Measurements from ENCODE around the gene TEKTIP1.

The TEKTIP1 gene

DNA sequence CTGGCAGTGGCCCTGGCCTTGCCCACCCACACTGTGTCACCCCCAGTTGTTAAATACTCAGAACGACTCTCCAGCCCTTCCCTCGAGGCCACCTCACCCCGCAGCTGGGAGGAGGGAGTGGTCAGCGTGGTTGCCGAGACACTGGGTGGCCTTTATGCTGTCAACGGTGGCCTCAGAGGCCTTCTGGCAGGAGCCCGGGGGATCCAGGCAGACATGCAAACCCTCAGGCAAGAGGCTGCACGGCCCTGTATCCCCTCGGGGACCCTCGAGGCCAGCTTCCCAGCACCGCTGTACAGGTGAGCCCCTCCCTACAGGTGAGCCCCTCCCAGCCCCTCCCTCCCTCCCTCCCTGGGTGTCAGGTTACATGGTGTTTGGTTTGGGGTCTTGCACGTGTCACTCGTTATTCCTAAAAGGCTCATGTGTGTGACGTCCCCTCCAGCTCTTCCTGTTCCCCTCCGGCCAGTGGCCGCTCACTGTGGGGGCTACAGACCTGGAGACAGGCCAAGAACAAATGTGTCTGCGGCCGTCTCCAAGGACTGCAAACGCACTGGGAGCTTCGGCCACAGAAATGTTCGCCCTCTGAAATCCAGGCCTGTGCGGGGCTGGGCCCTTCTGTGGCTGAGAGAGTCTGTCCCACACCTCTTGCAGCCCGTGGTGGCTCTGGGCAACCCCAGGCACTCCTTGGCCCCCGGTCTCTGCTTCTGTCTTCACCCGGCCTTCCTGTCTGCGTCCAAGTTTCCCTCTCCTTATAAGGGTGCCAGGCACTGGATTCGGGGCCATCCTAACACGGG lies at the start of gene TEKTIP1:
Gene TEKTIP1, plus strand, starts transcription at position 210 of the 791 bp plus-strand sequence. Its CDS starts 4 bp downstream, at position 214.
- in situ Hi-C loops (cut with HindIII; ENCODE audit: low sequenced_read_pairs): no loop called here
- DNase-seq (ENCODE audit: low read depth, low spot score): no peak
- H3K4me3 ChIP-seq (ENCODE audit: low read depth, low read length): no peak within 1 kb of the TSS
- TF ChIP-seq, protein P1, sequence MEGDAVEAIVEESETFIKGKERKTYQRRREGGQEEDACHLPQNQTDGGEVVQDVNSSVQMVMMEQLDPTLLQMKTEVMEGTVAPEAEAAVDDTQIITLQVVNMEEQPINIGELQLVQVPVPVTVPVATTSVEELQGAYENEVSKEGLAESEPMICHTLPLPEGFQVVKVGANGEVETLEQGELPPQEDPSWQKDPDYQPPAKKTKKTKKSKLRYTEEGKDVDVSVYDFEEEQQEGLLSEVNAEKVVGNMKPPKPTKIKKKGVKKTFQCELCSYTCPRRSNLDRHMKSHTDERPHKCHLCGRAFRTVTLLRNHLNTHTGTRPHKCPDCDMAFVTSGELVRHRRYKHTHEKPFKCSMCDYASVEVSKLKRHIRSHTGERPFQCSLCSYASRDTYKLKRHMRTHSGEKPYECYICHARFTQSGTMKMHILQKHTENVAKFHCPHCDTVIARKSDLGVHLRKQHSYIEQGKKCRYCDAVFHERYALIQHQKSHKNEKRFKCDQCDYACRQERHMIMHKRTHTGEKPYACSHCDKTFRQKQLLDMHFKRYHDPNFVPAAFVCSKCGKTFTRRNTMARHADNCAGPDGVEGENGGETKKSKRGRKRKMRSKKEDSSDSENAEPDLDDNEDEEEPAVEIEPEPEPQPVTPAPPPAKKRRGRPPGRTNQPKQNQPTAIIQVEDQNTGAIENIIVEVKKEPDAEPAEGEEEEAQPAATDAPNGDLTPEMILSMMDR (IDR thresholded peaks at IDR 0.05; ENCODE audit: low read depth, low read length): no peak

DNA sequence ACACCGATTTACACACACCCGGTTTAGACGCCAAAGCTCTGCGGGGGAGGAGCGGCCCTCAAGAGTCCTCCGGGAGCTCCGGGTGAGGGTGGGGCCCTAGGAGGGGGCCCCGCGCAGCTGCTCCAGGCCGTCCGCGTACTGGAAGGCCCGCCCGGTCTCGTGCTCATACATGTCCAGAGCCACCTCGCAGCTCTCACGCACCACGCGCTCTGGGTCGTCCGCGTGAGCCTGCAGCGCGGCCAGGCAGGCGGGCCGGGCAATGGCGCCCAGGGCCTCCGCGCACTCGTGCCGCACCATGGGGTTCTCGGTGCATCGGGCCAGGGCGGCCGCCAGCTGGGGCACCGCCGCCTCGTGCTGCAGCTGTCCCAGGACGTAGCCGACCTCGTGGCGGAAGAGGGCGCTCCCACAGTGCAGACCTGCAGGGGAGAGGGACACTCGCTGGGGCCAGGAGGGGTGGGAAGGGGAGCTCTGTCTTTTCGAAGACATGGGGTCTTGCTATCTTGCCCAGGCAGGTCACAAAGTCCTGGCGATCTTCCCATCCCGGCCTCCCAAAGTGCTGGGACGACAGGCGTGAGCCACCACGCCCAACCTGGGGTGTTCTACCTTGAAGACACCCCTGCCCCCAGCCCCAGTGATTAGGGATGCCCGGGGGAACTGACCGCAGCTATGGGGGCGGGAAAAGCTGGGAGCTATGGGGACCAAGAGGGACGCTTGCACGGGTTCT lies 47.4 kb upstream of the TEKTIP1 start:
- H3K4me3 ChIP-seq (ENCODE audit: low read depth, low read length): no peak overlapping the region
- TF ChIP-seq, protein P1 (IDR thresholded peaks at IDR 0.05; ENCODE audit: low read depth, low read length): no peak
- in situ Hi-C loops (cut with HindIII; ENCODE audit: low sequenced_read_pairs): no loop called here
- DNase-seq (ENCODE audit: low read depth, low spot score): no peak

DNA sequence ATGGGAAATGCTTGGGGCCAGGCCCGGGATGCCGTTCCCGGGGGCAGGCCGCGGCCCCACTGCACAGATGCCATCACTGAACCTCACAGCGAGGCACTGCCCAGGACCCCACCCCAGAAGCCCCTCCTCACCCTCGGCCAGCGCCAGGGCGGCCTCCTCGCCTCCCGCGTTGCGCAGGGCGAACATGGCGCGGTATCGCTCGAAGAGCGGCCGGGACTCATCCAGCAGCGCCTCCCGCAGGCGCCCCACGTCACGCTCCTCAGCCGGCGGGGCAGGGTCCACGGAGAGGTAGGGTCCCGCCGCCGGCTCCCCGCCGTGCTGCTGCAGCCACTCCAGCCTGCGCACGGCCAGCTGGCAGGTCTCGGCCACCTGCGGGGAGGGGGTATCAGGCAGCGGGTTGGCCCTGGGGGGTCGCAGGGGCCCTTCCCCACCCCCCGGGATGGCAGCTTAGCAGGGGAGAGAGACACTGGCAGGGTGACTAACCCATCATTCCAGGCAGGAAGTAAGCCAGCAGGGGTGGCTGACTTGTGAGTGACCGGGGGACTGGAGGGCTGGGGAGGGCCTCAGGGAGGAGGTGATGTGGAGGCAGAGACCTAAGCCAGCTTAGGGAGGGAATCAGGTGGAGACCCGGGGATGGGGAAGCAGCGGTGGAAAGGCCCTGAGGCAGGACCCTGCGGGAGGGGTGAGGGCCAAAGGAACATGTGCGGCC lies 46.7 kb upstream of the TEKTIP1 start:
- TF ChIP-seq, protein P1 (IDR thresholded peaks at IDR 0.05; ENCODE audit: low read depth, low read length): no peak
- in situ Hi-C loops (cut with HindIII; ENCODE audit: low sequenced_read_pairs): no loop called here
- H3K4me3 ChIP-seq (ENCODE audit: low read depth, low read length): no peak overlapping the region
- no peak for DNase-seq (ENCODE audit: low read depth, low spot score)

DNA sequence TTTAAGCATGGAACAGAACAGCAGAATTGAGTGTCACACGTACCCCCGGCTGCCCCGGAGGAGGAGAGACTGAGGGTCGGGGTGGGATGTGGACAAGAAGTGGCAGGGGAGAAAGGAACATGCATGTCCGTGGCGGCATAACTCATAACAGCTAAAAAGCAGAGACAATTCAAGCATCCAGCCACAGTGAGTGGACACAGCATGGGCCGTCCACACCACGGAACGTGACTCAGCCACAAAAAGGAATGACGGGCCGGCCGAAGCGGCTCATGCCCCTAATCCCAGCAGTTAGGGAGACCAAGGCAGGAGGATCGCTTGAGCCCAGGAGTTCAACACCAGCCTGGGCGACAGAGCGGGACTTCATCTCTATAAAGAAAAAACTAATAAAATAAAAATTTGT lies 46.1 kb upstream of the TEKTIP1 start:
- in situ Hi-C loops (cut with HindIII; ENCODE audit: low sequenced_read_pairs): no loop called here
- DNase-seq (ENCODE audit: low read depth, low spot score): no peak
- no peak overlapping the region for H3K4me3 ChIP-seq (ENCODE audit: low read depth, low read length)
- TF ChIP-seq, protein P1 (IDR thresholded peaks at IDR 0.05; ENCODE audit: low read depth, low read length): no peak

DNA sequence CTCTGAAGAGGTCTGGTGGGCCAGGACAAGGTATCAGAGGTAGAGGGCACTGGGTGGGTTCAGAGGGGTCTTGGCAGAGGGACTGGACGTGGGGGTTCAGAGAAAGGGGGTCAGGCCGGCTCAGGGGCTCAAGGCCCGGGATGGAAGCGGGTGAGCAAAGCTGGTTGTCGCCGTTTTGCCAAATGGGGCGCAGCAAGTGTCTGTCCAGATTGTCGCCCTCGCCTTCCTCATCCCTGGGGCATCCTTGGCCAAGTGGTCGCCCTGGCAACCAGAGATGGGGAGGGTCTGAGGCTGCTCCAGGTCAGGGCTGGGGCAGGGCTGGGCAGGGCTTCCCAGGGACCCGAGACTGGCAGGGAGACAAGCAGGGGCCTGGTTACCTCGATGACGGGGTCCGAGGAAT lies 45.3 kb upstream of the TEKTIP1 start:
- DNase-seq (ENCODE audit: low read depth, low spot score): no peak
- in situ Hi-C loops (cut with HindIII; ENCODE audit: low sequenced_read_pairs): no loop called here
- no peak overlapping the region for H3K4me3 ChIP-seq (ENCODE audit: low read depth, low read length)
- TF ChIP-seq, protein P1 (IDR thresholded peaks at IDR 0.05; ENCODE audit: low read depth, low read length): no peak

DNA sequence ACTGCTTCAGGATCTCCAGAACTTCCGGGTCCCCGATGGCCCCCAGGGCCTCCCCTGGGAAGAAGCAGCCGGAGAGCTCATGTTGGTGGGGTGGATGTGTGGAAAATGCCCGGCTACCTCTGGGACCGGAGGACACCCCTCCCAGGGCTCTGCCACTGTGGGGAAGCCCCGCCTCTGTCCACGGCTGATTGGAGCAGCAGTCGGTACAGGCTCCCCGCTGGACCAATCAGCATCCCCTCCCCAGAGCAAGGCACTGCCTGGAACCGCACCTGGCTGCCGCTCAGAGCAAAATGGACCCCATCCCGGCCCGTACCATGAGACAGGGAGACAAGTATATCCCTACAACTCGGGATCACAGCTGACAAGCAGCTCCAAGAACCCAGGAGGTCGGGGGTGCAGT lies 44.9 kb upstream of the TEKTIP1 start:
- TF ChIP-seq, protein P1 (IDR thresholded peaks at IDR 0.05; ENCODE audit: low read depth, low read length): no peak
- no peak overlapping the region for H3K4me3 ChIP-seq (ENCODE audit: low read depth, low read length)
- in situ Hi-C loops (cut with HindIII; ENCODE audit: low sequenced_read_pairs): no loop called here
- no peak for DNase-seq (ENCODE audit: low read depth, low spot score)

Data from astrocyte of the spinal cord (primary cell).